Activated CD8-positive, alpha-beta memory T cell treated with anti-CD3 and anti-CD28 coated beads for 4 hours (primary cell): ENCODE results near the gene ALDH1B1.
"Not testable (repeated sequence)": the region's sequence is repeated elsewhere in the genome, so short reads cannot be mapped to it uniquely, and the experiment has no call there.

Source experiments
- DNase-seq, 2 donors: peaks; one replicate each; pipeline ENCODE4 v3.0.0-alpha.2; 2020; ENCODE audit warnings: low read depth in 2 of 2

The ALDH1B1 gene

DNA sequence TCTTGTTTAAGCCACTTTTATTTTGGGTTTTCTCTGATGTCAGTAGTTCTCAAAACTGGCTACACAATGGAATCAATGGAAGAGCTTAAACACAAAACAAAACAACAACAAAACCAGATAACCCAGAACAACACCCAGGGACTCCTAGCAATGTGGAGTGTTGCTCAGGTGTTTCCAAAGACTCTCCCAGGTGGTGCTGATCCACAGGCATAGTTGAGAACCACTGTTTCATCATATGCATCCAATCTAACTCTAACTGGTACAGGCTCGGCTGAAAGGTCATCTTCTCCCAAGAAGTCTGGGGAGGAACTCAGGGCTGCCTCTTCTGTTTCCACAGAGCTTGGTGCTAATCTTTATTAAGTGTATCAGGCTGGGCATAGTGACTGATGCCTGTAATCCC, 5.4 kb upstream of the ALDH1B1 start:
- no peak for DNase-seq

DNA sequence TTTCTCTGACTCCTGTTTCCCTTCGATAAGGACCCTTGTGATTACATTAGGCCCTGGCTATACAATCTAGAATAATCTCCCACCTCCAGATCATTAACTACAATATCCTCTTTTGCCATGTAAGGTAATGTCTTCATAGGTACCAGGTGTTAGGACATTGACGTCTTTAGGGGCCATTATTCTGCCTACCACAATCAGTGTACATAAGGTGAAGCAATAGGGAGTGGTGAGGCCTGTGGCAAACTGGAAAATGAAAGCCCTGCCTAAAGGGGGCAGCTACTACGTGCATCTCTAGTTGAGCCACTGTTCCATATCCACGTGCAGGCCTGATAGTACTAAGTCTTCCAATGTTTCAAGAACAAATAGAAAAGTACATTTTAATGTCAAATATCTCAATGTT, 4.8 kb upstream of the ALDH1B1 start:
- no peak for DNase-seq

DNA sequence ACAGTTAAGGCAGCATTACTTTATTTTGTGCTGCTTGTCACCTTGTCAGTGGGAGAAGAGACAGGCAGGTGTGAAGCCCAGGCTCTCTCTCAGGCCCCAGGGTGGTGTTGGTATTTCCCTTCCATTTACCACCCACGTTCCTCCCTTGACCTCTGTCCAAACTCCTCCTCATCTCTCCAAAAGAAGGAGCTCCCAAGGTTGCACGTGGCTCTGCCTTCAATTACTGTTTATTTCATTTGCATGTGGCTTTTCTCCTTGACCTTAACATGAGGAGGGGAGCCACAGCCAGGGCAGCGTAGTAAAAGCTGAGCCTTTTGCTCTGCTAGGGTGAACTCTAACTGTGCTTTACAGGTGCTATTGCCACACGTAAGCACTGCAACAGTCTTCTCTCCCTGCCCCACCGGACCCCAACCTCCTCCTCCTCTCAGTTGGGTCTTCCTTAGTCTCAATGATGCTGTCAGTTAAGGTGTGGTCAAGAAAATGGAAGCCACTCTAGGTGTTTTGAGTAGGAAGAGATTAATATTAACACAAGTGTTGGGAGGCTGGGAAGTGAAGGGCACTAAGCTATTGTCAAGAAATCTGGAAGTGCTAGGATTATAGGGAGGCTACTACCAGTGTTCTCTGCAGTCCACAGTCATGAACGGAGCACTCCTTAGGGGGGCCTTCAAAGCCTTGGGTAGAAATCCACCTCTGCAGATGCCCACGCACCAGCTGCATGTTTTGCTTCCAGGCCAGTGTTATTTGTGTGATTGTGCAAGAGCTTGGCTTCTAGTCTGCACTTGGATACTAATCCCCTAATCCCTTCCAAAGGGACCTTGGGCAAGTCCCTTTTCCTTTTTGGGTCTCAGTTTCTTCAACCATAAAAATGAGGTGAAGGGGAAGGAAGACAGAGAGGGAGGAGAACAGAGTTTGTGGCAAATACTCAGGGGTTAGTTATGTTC, 3.9 kb upstream of the ALDH1B1 start:
- no peak for DNase-seq

DNA sequence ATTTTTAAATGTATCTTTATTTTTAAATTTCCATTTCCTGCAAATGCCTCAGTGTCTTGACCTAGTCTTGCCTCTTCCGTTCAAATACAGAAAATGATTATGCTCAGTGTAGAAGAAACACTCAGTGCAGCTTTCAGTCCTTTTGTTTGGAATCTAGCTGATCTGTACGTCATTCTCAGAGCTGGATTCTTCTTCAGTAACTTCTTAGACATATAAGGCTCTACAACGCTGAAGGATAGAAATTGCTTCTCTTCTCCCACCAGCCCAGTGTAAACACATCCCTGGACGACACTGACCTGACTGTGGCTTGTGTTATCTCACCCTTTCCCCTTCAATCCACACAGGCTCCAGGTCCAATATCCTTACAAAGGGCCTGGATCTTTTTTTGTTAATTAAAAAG, 3.2 kb upstream of the ALDH1B1 start:
- no peak for DNase-seq

DNA sequence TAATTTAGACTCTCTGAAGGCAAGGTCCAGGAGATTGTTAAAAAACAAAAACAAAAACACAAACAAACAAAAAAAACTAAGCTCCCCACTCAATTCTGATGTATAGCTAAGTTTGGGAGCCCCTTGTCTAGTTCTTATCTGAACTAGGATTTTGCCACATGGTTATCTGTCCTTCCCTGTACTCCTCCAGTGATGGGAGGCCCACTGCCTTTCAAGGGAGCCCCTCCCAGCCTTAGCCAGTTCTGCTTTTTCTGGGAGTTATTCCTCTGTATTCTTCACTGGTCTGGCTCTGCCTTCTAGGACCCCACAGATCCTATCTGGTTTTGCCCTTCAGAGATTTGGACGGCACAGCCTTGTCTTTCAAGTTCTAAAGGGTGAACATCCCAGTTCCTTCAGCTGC, 2.1 kb upstream of the ALDH1B1 start:
- DNase-seq: no peak

DNA sequence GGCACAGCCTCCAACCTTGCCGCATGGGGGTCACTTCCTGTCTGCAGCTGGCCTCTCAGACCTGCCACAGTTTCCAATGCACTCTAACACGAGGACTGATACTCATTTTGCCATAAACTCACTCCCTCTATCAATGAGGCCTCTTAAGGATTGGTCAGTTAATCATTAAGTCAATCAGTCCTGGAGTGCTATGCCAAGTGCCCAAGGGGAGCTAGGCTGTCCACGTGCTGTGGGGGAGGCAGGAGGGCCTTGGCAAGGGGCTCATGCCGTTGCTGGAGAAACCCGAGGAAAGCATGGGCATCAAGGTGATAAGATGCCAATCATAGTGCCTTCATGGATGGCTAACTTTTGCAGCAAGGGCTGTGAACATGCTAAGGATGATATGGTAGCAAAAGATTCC, 1.7 kb upstream of the ALDH1B1 start:
- DNase-seq: no peak

DNA sequence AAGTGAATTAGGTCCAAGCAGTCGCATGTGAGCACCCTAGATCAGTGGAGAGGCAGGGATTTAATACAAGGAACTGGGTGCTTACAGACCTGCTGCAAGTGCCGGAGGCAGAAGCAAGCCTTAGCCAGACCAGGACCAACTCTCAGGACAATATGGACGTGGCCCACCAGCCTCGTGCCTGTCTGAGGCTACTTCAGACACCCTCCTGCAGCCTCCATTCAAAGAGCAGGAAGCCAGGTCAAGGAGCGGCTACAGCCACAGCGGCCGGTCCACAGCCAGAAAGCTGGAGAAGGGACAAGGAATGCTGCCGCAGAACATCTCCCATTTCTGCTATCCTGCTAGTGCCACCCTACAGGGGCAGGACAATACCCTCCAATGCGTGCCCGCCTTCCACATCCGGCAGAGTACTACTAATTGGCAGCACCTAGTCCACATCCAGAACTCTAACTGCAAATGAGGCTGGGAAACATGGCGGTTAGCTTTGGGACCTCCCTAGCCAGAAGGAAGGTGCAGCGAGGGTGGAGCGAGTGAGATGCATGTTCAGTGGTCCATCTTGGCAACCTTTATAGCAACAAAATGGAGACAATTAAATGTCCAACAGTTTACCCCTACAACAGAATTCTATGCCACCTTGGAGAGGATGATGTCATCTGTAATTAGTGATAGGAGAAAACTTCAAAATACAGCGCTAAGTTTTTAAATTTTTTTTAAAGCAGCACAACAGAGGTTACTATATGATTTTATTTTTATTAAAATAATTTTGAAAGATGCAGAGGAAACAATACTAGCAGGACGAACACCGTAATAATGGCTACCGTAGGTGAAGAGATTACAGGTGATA, 1.0 kb upstream of the ALDH1B1 start:
- DNase-seq: no peak

DNA sequence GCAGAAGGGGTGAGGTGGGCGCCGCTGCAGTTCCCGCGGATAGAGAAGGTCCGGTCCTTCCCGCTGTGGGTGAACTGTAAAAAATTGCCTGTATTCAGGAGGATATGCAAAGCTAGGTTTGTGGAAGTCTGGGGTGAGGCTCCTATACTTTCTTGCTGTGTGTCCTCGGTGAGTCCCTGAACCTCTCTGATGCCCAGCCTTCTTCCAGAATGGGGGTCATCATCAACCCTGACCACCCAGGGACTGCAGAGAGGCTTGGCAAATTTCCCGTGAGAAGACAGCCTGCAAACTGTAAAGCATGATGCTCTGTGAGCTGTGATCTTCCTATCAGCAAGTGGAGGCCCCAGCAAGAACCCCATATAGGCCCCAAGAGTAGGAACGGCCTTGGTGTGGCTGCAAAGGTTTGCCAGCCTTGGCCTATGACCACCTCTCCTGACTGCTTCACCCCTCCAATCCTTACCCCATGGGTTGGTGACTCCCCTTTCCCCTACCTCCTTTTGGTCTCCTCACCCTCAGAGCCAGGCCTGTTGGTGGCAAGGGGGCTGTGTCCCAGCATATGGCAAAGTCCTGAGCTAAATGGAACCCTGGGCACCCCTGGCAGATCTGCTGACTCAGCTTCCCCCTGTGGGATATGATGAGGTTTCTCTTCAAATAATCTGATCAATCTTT, 760 bp downstream of the ALDH1B1 start:
- no peak for DNase-seq

DNA sequence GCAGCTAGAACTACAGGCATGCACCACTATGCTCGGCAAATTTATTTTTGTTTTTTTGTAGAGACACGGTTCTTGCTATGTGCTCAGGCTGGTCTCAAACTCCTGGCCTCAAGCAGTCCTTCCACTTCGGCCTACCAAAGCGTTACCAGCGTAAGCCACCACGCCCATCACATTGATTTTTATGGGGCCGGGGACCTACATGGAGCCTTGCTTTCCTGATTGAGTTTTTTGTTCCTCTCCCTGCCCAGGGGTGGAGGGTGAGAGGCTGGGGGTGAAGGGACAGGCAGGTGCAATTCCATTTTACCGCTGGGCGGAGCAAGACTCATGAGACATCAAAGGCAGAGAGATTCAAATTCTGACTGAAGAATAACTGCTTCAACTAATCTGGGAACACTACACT, 1.9 kb downstream of the ALDH1B1 start:
- DNase-seq: no peak

DNA sequence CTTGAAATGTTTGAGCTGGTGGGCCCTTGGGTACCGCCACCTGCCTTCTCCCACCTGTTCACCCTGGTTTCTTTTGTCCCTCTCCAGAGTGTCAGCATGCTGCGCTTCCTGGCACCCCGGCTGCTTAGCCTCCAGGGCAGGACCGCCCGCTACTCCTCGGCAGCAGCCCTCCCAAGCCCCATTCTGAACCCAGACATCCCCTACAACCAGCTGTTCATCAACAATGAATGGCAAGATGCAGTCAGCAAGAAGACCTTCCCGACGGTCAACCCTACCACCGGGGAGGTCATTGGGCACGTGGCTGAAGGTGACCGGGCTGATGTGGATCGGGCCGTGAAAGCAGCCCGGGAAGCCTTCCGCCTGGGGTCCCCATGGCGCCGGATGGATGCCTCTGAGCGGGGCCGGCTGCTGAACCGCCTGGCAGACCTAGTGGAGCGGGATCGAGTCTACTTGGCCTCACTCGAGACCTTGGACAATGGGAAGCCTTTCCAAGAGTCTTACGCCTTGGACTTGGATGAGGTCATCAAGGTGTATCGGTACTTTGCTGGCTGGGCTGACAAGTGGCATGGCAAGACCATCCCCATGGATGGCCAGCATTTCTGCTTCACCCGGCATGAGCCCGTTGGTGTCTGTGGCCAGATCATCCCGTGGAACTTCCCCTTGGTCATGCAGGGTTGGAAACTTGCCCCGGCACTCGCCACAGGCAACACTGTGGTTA, 3.3 kb downstream of the ALDH1B1 start:
- no peak for DNase-seq

DNA sequence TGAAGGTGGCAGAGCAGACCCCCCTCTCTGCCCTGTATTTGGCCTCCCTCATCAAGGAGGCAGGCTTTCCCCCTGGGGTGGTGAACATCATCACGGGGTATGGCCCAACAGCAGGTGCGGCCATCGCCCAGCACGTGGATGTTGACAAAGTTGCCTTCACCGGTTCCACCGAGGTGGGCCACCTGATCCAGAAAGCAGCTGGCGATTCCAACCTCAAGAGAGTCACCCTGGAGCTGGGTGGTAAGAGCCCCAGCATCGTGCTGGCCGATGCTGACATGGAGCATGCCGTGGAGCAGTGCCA, 3.8 kb downstream of the ALDH1B1 start:
- DNase-seq: no peak

DNA sequence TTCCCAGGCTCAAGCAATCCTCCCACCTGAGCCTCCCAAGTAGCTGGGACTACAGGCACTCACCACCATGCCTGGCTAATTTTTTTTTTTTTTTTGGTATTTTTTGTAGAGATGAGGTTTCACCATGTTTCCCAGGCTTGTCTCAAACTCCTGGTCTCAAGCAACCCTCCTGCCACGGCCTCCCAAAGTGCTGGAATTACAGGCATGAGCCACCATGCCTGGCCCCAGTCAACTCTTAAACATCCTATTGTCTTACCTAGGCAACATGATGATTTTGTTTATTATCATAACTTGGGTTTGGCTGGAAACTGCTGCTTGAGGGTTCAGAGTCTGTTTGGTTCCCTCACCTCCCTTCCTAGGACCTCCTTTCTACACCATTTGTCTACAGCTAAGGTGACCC, 6.7 kb downstream of the ALDH1B1 start:
- DNase-seq: not testable (repeated sequence)

DNA sequence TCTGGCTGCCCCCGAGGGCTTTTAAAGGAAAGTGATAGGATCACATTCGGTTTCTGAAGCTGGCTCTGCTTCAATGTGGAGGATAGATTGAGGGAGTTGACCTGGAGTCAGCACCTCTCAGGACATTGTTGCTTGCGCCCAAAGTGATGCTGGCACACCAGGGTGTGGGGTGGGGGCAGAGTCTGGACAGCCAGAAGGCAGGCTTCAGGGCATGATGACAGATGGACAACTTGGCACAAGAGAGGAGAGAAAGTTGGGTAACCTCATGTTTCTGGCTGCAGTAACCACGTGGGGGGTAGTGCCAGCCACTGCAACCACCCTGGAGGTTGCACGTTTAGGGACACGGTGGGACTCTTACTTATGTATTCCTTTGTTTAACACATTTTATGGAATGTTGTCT, 9.5 kb downstream of the ALDH1B1 start:
- no peak for DNase-seq

DNA sequence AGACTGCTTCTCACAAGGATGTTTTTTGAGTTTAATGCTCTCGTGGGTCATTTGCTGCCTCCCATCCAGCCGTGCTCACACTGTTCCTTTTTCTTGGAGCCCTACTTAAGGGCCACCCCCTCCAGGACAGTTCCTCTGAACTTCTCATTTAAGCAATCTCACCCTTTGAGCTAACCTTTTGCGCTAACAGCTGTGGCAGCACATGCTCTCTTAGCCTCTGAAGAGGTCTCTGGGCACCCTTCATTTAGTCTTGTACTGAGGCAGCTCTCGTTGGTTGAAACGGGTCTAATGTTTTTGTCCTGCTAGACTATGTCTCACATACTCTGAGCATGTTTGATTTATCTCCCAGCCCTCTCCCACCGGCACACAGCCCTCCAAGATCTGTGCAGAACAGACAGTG, 11.8 kb downstream of the ALDH1B1 start:
- no peak for DNase-seq

DNA sequence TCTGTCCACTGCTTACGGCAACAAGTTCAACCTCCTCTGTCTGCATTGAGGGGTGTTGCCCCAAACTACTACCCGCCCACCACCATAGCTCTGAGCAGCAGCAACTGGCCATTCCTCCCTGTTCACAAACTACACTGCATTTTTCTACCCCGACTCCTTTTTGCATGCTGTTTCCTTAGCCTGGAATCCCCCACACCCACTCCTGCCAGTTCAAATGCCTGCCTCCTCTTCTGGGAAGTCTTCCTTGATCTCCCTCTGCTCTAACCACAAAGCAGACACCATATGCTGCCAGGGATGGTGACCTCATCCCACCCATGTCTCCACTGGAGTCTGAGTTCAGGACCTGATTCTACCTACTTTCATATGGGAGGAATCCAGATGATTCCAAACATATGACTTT, 13.3 kb downstream of the ALDH1B1 start:
- no peak for DNase-seq

DNA sequence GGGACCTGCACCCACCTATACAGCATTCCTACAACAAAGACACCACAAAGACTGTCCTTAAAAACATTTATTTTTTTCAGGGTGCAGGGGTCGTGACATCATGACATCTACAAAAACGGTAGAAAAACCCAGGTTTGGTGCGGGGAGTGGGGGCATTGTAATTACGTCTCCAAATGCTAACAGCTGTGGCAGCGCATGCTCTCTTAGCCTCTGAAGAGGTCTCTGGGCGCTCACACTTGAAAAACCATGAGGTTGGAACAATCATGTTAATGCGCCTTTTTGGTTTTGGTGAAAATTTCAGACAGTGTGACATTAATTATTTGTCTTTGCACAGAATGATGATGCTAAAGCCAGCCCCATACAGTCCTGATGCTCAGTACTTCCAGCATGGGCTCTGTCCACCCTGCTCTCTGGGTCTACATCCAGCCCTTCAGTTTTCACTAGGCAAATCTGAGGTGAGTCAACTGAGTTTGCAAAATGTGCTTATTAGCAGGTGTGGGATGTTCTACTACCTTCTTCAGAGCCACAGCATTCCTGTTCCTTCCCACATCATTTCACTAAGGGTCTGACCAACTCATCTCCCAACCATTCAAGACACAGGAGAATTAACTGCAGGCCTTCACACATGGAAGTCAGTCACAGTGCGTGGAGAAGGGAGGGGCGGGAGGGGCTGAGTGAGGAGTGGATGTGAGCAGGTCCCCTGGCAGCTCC, 14.1 kb downstream of the ALDH1B1 start:
- no peak for DNase-seq

DNA sequence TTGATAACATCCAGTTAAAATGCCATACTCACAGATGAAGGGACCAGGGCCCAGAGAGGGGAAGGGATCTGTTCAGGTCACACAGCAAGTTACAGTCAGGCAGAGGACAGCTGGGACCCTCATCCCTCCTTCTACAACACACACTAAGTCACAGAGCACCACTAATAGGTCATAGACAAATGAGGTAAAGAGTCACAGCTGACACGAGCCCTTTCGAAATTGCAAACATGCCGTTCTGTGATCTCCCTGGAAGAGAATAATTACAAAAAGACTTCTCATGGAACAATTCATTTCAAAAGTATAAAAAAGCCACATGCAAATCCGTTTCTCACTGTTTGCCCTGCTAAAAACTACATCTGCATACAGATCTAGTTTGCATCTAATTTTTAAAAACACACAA, 16.2 kb downstream of the ALDH1B1 start:
- DNase-seq: no peak

DNA sequence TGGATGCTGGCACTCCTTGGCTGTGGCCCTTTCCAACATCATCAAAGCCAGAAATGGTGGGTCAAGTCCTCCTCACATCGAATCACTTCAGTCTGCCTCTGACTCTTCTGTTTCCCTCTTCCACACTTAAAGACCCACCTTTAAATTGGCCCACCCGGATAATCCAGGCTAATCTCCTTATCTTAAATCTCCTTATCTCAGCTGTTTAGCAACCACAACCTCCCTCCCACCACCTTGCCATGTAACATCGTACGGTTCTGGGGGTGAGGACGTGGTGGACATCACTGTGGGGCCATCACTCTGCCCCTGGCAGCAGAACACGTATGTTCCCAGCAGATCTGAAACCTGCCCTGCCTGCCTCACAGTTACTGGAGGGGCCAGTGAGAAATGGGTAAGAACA, 20.2 kb downstream of the ALDH1B1 start:
- DNase-seq: no peak

DNA sequence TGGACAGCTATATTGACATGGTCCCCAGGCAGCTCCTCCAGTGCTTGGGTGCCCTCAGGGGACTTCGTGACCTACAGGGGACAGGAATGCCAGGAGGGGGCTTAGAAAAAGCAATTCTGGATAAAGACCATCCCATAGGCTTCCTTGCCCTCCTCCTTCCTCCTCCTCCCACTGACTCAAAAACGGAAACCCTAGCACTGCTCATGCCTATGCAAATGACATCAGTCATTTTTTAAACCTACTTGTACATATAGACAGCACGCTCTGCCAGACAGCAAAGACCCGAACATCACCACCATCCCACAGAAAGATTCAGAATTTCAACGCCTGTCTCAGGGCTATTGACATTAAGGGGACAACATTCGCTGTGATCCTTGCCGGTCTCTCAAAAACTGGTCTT, 20.8 kb downstream of the ALDH1B1 start:
- DNase-seq: no peak

DNA sequence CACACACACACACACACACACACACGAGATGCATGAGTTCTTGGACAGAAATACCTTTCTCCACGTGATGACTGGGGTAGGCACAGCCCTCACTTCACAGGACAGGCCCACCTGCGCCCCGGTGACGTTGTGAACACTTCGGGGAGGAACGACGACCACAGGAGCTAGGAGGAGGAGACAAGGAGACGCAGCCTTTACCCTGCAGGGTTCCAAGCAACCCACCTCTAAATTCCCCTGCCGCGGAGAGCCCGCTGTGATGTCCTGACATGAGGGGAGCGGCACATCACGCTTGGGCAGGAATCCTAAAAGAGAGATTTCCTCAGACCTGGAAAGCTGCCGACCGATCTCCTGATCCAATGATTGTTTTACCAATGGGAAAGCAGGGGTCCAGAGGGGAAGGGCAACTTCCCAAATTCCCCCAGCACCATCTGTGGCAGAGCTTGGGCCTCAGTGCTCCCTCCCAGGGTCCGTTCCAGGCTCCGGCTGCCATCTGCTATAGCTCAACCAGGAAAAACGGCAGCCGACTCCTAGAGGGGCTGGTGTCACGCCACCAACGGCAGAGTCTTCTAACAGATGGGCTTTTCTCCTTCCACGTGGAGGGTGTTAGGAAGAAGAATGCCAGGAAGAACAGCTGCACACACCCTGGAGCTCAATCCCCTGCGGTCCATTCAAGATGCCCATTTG, 21.7 kb downstream of the ALDH1B1 start:
- DNase-seq: no peak

DNA sequence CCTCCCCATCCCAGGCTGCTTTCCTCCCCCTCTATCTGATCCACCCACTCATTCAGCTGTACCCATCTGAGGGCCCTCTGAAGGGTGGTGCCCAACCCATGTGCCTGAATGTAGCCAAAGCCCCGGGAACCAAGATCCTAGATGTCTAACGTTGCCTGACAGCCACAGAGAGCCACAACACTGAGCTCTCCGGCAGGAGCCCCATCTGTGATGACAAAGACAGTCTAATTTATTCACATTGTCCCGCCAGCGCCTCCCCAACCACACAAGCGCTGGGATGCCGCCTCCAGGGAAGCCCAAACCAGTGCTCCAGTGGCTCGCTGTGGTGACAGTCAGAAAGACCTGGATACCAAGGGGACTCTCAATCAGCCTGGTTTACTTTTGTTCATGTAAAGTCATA, 23.4 kb downstream of the ALDH1B1 start:
- DNase-seq: no peak
